Activated effector memory CD4-positive, alpha-beta T cell treated with Interleukin-2 at 50 U/mL for 16 hours (primary cell): Measurements from ENCODE around the gene AADAT.
"Not testable (repeated sequence)": the region's sequence is repeated elsewhere in the genome, so short reads cannot be mapped to it uniquely, and the experiment has no call there.

Source experiments
- DNase-seq: peaks from one replicate; pipeline ENCODE4 v3.0.0-alpha.2; 2020

AADAT gene

DNA sequence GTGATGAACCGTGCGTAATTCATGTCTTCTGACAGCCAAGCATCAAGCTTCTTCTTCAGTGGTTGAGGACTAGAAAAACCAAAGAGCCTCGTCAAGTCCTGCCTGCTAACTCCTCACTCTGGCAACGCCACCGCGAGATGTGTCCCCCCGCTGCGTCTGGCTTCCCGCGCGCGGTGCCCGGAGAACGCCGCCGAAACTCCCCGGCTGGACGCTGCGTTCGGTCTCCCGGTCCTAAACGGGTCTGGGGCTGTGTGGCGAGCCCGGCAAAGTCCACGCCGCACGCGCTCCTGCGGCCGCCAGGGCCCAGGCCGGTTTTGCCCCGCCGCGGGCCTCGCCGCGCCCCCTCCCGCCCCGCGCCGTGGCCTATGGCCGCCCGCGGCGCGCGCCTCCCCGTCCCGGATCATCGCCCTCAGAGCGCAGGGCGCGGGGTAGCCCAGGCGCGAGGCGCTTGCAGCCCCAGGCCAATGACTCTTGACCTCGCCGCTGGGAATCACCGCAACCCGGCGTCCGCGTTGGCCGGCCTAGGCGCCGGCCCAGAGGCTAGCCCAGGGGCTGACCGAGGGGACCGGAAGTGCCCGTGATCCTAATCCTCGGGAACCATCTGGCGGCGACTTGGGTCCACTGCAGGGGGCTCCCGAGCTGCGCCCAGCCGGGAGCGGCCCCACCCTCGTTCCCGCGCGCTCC, at the start of gene AADAT:
AADAT (minus strand) TSS at position 289 of the 684 bp plus-strand sequence; CDS start at position 23, 266 bp downstream.
- no peak for DNase-seq

DNA sequence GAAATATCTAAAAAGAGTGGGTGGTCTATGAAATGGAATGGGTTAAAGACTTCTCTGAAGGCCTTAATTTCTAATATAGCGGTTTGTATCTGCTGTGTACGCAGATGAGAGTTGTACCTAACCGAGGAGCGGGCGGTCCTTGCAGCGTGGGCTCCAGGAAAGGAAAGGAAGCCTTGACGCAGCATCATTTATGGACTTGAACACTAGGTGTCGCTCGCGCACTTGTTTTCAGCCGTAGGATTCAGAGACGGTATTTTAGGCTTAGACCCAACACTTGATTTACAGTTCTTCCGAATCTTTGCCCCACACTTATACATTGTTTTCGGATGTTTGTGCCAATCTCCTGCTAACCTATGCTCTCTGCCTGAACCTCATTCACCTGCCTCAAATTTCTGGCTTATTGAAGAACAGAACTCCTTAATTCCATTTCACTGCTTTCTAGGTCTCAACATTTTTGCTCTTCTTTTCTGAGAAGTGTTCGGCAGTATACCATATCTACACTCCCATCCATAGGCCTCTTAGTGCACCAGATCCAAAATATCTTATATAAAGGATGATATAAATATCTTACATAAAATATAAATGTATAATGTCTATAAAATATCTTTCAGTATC, 48.9 kb upstream of the AADAT start:
- DNase-seq: peak; percentile 25

- DNase-seq: no peak
Measured at GRCh38 chr4:170137927-170138326, 48.2 kb upstream of the AADAT start.

- no peak for DNase-seq
Measured at GRCh38 chr4:170137466-170137865, 47.7 kb upstream of the AADAT start.

DNA sequence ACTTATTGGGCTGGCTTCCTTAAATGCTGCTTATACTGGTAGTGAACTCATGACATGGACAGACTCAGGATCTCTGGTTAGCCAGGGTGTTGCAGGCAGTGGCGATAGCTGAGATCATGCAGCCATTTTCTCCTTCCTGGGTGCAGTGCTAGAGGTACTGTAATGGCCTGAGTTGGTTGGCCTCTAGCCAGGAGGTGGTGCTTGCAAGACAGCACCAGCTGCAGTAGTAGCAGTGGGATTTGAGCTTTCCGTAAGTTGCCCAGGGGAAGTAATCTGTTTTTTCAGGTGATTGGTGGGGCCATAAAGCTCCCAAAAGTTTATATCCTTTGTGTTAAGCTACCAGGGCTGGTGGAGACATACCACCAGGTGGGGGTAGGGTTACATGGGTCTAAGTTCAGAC, 45.1 kb upstream of the AADAT start:
- no peak for DNase-seq

- DNase-seq: no peak
Measured at GRCh38 chr4:170128219-170128804, 38.6 kb upstream of the AADAT start.

DNA sequence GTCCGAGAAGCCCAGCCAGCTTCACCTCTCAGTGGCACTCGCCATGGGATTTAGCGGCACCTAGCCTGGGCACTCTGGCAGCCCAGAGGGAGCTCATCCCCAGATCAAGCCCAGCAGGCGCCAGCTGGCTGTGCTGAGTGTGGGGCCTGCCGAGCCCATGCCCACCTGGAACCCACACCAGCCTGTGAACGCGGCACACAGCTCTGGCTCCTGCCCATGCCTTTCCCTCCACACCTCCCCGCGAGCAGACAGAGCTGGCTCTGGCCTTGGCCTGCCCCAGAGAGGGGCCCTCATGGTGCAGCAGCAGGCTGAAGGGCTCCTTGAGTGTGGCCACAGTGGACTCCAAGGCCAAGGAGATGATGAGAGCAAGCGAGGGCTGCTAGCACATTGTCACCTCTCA, 38.0 kb upstream of the AADAT start:
- DNase-seq: no peak

- no peak for DNase-seq
Measured at GRCh38 chr4:170124406-170124805, 34.6 kb upstream of the AADAT start.

DNA sequence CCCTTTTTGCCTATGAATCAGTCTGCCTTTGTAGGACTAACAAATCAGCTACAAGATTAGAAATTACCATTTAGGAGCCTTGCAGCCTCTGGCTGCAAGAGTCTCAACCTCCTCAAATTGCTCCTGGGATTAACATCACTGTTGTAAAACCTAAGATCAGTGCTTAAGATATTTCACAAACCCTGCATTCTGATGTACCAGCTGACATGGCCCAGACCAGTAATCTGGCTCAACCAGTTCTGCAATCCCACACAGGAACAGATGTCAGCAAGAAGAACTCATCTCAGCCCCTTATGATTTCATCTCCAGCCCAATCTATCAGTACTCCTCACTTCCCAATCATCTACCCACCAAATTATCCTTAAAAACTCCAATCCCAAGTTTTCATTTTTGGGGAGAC, 32.5 kb upstream of the AADAT start:
- no peak for DNase-seq

DNA sequence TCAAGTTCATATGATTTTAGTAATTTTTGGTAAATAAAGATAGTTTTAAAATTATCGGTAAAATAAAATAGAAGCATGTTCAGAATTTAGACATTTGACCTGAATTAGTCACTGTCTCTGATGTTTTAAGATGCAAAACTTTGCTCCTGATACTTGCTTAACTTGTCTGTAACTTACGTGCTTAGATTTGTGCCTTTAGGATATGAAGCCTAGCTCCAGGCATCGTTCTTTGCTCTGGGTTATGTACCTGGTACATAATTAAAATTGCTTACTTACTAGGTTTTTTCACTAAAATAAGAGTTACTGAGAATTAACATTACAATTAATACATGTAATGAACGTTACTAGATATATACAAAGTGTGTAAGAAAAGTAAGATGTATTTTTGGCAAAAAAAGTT, 24.9 kb upstream of the AADAT start:
- DNase-seq: no peak

DNA sequence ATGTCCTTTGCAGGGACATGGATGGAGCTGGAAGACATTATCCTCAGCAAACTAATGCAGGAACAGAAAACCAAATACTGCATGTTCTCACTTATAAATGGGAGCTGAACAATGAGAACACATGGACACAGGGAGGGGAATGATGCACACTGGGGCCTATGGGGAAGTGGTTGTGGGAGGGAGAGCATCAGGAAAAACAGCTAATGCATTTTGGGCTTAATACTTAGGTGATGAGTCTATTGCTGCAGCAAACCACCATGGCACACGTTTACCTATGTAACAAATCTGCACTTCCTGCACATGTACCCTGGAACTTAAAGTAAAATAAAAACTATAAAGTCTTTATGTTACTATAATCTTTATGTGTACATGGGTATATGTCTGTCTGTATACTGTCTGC, 24.4 kb upstream of the AADAT start:
- not testable (repeated sequence) for DNase-seq

- no peak for DNase-seq
Measured at GRCh38 chr4:170111546-170111945, 21.8 kb upstream of the AADAT start.

DNA sequence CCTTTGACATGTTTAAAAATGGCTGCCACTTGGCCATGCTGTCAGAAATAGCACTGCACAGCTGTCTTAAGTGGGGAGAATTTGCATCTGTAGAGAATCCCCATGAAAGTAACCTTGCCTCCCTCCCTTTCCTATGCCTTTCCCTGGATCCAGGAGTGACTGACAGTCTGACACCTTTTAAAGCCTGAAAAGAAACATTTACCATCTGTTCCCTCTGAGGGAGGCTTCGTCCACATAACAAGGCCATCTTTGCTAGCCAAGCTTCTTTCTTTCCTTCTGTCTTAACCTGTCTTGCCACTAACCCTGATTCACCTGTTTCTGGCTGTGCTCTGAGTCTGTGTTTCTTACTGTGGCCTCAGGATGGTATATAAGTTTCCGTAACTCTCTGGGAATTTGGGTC, 21.3 kb upstream of the AADAT start:
- no peak for DNase-seq

DNA sequence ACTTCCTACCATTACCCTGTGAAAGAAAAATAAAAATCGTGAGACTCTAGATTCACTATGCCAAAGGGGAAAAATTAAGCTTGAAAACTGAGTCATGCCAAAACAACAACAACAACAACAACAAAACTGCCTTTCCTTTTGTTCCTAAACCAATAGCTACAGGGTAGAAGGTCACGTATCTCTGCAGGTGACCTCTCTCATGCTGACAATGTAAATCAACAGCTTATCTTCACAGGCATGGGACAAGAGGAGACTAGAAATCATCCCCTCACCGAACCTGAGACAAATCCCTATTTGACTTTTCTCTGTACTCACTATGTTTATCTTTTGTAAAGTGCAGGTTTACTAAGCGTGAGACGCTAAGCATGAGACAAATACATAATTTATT, 20.5 kb upstream of the AADAT start:
- no peak for DNase-seq

DNA sequence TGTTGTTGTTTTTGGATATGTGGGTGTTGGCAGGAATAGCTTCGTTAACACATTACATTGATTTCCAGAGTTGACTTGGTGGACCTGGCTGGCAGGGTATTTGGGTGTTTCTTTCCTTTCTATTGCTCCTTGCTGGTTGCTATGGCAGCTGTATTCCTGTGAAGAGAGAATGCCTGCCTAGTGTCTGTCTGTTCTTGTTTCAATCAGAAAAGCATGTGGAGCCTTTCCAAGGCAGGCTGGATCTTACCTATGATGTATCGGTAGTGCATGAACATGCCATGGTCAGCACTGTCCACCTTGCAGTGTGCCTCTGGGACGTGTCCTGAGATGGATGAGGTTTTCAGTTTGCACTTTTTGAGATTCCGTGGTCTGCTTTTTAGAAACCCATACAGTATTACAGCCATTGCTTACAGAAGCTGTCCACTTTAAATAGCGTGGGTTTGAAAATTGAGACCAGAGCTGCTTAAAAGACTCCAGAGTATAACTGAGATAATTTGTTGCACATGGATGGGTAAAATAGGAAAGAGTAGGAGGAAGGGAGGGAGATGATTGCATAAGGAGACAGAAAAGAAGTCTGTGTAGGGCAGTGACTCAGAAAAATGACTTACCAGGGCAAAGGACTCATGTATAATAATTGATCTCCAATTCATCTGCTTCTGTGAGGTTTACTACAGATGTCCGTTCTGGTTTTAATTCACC, 20.0 kb upstream of the AADAT start:
- no peak for DNase-seq

DNA sequence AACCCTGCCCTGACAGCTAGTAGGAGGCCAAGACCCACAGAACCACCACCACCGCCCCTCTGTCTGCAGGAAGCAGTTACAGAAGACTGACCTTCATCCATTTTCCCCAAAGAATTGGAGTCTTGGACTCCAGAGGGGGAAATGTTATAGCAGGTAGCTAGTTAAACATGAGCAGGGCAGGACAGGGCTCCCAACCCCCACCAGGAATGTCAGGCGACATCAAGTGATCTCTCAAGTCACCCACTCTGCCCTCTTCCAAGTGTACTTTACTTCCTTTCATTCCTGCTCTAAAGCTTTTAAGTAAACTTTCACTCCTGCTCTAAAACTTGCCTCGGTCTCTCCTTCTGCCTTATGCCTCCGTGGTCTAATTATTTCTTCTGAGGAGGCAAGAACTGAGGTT, 17.1 kb upstream of the AADAT start:
- DNase-seq: no peak

DNA sequence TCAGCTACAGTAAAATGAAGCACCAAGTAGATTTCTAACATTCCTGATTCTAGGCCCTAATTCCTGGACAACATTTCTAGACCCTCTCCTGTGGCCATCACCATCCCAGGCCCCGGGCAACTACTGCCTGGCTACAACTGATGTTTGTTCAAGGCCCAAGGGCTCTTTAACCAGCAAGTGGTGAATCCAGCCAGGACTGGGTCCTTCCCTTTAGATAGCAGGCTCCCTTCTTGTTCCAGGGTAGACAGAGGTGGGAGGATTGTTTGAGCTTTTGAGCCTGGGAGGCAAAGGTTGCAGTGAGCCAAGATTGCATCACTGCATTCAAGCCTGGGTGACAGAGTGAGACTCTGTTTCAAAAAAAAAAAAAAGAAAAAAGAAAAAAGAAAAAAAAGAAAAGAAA, 12.7 kb upstream of the AADAT start:
- DNase-seq: no peak

- DNase-seq: not testable (repeated sequence)
Measured at GRCh38 chr4:170098171-170098570, 8.4 kb upstream of the AADAT start.

GRCh38 chr4:170097681-170098080, 7.9 kb upstream of the AADAT start:
- DNase-seq: no peak

- no peak for DNase-seq
Measured at GRCh38 chr4:170093973-170094535, 4.3 kb upstream of the AADAT start.

DNA sequence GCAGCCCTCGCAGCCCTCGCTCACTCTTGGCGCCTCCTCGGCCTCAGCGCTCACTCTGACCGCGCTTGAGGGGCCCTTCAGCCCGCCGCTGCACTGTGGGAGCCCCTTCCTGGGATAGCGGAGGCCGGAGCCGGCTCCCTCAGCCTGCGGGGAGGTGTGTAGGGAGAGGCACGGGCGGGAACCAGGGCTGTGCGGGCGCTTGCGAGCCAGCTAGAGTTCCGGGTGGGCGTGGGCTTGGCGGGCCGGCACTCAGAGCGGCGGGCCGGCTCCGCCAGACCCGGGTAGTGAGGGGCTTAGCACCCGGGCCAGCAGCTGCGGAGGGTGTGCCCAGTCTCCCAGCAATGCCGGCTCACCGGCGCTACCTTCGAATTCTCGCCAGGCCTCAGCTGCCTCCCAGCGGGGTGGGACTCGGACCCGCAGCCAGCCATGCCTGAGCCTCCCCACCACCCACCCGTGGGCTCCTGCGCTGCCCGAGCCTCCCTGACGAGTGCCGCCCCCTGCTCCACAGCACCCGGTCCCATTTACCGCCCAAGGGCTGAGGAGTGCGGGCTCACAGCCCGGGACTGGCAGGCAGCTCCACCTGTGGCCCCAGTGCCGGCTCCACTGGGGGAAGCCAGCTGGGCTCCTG, 1.4 kb upstream of the AADAT start:
- no peak for DNase-seq

DNA sequence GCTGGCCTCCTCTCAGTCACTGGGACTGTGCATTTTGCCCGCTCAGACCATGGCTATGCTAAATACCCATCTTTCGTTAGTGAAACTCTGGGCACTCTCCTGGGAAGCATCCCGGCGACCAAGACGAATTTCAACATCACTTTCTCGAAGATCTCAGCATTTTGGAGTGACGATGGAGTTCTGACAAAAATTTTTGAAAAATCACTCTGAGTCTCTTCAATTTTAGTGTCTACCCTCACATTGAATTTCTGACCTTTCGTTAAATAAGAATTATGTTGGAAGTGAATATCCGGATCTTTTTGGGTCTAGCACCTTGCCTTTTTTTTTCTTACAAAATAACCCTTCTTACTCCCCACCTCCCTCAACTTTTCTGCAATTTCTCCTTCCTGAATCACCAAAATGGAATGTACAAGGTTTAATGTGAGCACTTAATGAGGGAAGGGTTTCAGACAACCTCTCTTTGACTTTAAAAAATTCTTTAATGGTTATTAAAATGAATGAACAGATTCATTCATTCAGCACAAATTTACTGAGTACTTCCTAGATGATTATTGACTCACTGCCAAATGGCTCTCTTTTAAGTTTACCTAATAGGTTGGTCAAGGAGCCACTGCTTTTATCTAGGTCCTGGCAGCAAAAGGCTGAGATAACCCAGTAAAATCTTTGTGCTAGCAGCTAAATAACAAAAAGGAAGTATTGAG, 746 bp upstream of the AADAT start:
- no peak for DNase-seq

GRCh38 chr4:170089274-170089667, 485 bp downstream of the AADAT start:
- no peak for DNase-seq
